GM19468 (cell line): ENCODE measurements around the gene BRD8.
"Not testable (repeated sequence)": the region's sequence is repeated elsewhere in the genome, so short reads cannot be mapped to it uniquely, and the experiment has no call there.

Experiments used
- ATAC-seq: cut with Tn5 transposase; IDR thresholded peaks from one replicate; pipeline ENCODE4 v1.9.1; 2021; ENCODE audit warnings: mild to moderate bottlenecking, moderate library complexity, moderate number of reproducible peaks; ENCODE audit not compliant: unreplicated experiment; ENCODE audit errors: extremely low read depth

BRD8 gene

GRCh38 chr5:138178516-138179276 lies at the start of gene BRD8, which contains the start of gene KIF20A:
TSS of gene BRD8 (minus strand) at chr5:138178630. CDS start at chr5:138178614, 16 bp downstream.
TSS of gene KIF20A (plus strand) at chr5:138179112. CDS start at chr5:138179681, 569 bp downstream.
- peak; percentile 75 for ATAC-seq

GRCh38 chr5:138226910-138227309 lies 48.5 kb upstream of the BRD8 start:
- ATAC-seq, result no peak

- no peak for ATAC-seq
Measured at GRCh38 chr5:138224712-138225111, 46.3 kb upstream of the BRD8 start.

GRCh38 chr5:138223532-138223931 lies 45.1 kb upstream of the BRD8 start:
- ATAC-seq, result no peak

GRCh38 chr5:138216799-138217198 lies 38.4 kb upstream of the BRD8 start:
- ATAC-seq, result no peak

- ATAC-seq, result peak; percentile 87
Measured at GRCh38 chr5:138213161-138214029, 35.0 kb upstream of the BRD8 start, which contains the start of gene CDC23. TSS of gene CDC23 (minus strand) at chr5:138213323. CDS start at chr5:138213312, 11 bp downstream.

- no peak for ATAC-seq
Measured at GRCh38 chr5:138212828-138213160, 34.4 kb upstream of the BRD8 start.

GRCh38 chr5:138210985-138211384 lies 32.6 kb upstream of the BRD8 start:
- ATAC-seq, result no peak

GRCh38 chr5:138193859-138194258 lies 15.4 kb upstream of the BRD8 start:
- not testable (repeated sequence) for ATAC-seq

GRCh38 chr5:138192826-138193225 lies 14.4 kb upstream of the BRD8 start:
- ATAC-seq, result no peak

GRCh38 chr5:138188626-138189025 lies 10.2 kb upstream of the BRD8 start:
- no peak for ATAC-seq

GRCh38 chr5:138186002-138186447 lies 7.6 kb upstream of the BRD8 start:
- no peak for ATAC-seq

- no peak for ATAC-seq
Measured at GRCh38 chr5:138182808-138183207, 4.4 kb upstream of the BRD8 start.

- ATAC-seq, result no peak
Measured at GRCh38 chr5:138180841-138181240, 2.4 kb upstream of the BRD8 start.

- no peak for ATAC-seq
Measured at GRCh38 chr5:138180183-138180782, 1.9 kb upstream of the BRD8 start.

- ATAC-seq, result peak; percentile 5
Measured at GRCh38 chr5:138179277-138179857, 937 bp upstream of the BRD8 start.

GRCh38 chr5:138177941-138178515 lies 402 bp downstream of the BRD8 start:
- ATAC-seq, result no peak

GRCh38 chr5:138170299-138170698 lies 8.1 kb downstream of the BRD8 start:
- no peak for ATAC-seq

- ATAC-seq, result no peak
Measured at GRCh38 chr5:138169124-138169523, 9.3 kb downstream of the BRD8 start.

- no peak for ATAC-seq
Measured at GRCh38 chr5:138163721-138164120, 14.7 kb downstream of the BRD8 start.
